ENCODE results near the gene IL27RA.

The IL27RA gene

DNA sequence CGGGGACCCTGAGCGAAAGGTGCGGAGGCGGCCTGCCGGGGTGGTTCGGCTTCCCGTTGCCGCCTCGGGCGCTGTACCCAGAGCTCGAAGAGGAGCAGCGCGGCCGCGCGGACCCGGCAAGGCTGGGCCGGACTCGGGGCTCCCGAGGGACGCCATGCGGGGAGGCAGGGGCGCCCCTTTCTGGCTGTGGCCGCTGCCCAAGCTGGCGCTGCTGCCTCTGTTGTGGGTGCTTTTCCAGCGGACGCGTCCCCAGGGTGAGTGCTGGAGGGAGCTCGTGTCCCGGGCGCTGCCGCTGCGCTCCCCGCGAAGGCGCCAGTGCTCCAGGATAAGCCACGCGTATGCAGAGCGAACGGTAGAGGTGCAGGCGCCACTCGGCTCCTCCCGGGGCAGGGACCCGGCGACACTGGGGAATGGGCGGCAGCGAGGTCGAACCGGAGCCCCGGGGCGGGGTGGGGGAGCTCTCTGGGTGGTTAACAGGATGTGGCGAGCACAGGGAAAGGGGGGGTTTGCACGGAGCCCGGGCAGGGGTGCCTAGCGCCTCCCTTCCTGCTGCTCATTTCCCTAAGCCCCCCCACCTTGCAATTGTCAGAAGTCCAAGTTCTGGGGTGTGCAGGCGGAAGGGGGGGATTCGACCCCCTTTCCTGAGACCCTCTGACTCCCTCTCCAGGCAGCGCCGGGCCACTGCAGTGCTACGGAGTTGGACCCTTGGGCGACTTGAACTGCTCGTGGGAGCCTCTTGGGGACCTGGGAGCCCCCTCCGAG, at the start of gene IL27RA:
Gene IL27RA, plus strand, starts transcription at position 44 of the 762 bp plus-strand sequence. Its CDS starts 111 bp downstream, at position 155.
- peak; percentile 60 for DNase-seq (ENCODE audit: low spot score)

GRCh38 chr19:13981988-13982501, 49.5 kb upstream of the IL27RA start:
- DNase-seq (ENCODE audit: low spot score) = no peak

DNA sequence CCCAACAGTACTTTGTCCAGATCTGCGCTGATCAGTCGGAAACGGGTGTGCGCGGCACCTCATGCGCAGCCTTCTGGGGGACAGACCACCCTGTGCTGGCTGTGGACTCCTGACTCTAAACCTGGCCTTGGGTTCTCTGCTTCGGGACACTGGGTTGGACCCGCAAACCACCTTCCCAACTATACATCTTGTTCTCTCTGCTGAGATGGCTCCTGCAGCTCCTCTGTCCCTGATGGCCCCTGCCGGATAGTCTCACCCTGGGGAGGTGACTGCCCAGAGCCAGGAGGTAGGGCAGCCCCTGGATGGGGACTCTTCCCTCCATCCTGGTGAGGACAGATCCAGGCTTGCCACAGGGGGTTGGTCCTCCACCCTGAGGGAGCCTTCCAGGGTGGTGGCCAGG, 48.8 kb upstream of the IL27RA start:
- DNase-seq (ENCODE audit: low spot score) = no peak

DNA sequence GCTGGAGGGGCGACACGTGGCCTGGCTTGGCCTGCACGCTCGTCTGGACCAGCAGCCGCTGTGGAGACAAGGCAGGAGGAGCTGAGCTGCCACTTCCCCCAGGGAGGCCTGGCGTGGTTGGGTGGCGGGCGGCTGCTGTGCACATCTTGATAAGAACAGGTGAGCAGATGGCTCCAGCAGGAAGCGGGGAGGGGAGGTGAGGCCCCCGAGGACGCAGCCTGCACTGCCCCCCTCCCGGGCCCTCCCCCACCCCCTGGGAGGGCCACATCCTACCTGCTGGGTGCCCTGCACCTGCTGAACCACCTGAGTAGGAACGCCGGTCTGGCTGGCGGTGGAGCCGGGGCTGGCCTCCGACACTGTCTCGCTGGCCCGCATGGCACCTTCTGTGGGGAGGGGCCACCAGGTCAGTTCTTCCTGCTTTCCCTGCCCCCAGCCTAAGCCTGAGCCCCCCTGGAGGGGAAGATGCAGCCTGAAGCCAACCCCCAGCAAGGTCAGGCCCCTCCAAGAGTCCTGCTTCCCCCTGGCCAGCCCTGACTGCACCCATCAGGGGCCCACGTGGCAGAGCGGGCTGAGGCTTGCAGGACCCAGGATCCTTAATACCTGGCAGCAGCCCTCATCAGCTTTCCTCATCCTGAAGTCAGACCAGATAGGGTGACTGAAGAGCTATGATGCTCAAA, 48.2 kb upstream of the IL27RA start:
- DNase-seq (ENCODE audit: low spot score) = peak; percentile 40

GRCh38 chr19:13984186-13984585, 47.4 kb upstream of the IL27RA start:
- no peak for DNase-seq (ENCODE audit: low spot score)

DNA sequence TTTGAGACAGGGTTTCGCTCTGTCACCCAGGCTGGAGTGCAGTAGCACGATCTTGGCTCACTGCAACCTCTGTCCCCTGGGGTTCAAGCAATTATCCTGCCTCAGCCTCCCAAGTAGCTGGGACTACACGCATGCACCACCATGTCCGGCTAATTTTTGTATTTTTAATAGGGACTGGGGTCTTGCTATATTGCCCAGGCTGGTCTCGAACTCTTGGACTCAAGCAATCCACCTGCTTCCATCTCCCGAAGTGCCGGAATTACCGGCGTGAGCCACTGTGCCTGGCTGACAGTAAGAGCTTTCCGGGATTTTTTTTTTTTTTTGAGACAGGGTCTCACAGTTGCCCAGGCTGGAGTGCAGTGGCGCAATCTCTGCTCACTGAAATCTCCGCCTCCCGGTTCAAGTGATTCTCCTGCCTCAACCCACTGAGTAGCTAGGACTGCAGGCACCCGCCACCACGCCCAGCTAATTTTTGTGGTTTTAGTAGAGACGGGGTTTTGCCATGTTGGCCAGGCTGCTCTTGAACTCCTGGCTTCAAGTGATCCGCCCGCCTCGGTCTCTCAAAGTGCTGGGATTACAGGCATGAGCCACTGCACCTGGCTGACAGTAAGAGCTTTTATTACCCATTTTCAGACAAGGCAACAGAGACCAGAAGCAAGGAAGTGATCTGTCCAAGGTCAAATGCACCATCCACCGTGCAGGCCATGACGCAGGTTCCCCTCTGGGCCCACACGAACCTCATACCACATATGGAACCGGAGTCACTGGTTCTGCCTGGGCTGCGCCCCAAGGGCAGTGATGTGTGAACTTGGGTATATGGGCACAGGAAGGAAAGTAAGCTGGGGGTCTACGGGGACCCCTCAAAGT, 46.5 kb upstream of the IL27RA start:
- DNase-seq (ENCODE audit: low spot score) = peak; percentile 56

DNA sequence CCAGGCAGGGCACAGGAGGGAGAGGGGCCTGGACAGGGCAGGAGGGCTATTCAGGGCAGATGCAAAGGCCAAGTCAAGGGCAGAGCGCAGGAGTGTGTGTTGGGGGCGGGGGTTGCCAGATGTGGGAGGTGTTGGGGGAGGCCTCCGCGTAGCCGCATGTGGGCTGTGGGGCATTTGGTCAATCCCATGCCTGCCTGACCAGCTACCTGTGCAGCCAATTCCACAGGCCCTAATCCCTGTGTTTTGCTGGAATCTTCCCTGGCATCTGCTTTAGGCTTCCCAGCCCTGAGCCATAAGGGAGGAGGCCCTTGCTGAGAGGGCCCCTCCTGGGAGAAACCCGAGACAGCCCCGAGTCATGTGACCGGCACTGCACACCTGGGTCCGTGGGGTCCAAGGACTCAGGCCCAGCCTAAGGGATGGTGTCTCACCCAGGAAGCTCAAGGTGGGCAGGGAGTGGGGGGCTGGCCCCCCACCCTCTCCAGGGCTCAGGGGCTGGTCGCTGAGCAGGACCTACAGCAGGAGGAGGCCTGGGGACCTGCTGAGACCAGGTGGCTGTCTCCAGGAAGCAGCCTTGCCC, 45.7 kb upstream of the IL27RA start:
- DNase-seq (ENCODE audit: low spot score) = peak; percentile 65

DNA sequence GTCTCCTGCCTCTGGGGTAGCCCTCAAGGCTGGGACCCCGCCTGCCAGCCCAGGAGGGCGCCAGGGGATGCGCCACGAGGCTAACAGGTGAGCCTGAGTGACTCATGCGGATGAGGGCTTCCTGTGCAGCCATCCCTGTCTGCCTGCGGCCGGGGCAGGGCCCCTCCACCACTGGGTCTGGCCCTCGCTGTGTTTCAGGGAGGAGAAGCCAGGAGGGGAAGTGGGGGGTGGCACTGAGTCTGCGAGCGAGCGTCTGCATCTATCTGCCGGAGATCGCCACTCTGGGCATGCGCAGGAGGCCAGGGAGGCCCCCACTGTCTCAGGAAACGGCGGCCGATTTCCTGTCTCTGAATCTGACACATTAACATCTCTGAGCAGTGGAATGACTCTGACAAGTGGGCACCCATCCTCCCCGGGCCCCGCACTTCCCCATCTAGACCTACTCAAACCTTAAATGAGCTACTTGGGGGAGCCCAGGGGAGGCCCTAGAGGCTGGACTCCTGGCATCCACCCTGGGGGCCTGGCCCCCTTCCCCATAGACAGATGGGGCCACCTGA, 45.1 kb upstream of the IL27RA start:
- DNase-seq (ENCODE audit: low spot score) = peak; percentile 98

DNA sequence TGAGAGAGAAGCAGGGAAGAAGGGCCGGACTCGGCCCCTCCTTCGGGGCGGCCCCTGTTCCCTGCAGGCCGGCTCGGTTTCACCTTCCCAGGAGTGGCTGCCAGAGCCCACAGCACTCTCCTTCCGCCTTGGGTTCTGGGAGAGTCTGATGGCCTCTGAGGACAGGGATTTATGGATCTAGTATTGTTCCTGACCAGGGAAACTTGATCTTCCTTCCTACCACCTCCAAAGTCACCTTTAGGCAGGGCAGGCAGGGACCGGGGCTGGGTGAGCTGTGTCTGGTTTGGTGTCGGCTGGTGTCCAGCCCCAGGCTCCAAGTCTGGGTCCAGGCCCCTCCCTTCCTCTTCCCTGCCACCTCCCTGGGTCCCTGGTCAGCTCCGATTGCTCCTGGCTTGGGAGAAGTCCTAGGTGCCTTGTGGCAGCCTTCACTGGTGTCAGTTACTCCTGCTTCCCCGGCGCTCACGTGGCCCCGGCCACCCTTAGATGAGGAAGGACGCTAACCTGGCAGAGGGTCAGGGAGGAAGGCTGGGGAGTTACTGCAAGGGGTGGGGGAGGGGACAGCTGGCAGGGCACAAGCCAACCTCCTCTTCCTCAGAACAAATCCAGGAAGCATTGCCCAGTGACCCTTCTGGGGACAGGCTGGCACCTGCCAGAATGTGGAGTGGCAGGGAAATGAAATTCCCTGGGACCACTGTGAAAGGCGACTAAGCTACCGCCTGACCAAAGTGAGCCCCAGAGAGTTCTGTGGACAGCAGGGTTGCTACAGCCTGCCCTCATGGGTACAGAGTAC, 44.3 kb upstream of the IL27RA start:
- DNase-seq (ENCODE audit: low spot score) = no peak

GRCh38 chr19:13989487-13989886, 42.1 kb upstream of the IL27RA start:
- DNase-seq (ENCODE audit: low spot score) = no peak

DNA sequence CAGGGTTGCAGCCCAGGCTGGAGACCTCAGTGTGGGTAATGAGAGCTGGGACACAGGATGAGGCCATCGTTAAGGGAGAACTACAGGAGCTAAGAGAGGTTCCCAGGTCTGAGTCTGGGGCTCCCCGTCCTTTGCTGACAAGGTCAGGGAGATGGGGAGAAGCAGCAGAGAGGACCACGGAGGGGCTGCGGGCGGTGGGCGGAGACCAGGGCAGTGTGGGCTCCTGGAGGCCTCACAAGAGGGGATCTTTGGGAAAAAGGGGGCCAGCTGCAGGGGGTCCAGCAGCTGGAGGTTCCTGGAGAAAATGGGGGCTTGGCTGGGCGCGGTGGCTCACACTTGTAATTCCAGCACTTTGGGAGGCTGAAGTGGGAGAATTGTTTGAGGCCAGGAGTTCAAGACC, 41.5 kb upstream of the IL27RA start:
- DNase-seq (ENCODE audit: low spot score) = no peak

- DNase-seq (ENCODE audit: low spot score) = no peak
Observed at GRCh38 chr19:13992025-13992424, 39.5 kb upstream of the IL27RA start.

DNA sequence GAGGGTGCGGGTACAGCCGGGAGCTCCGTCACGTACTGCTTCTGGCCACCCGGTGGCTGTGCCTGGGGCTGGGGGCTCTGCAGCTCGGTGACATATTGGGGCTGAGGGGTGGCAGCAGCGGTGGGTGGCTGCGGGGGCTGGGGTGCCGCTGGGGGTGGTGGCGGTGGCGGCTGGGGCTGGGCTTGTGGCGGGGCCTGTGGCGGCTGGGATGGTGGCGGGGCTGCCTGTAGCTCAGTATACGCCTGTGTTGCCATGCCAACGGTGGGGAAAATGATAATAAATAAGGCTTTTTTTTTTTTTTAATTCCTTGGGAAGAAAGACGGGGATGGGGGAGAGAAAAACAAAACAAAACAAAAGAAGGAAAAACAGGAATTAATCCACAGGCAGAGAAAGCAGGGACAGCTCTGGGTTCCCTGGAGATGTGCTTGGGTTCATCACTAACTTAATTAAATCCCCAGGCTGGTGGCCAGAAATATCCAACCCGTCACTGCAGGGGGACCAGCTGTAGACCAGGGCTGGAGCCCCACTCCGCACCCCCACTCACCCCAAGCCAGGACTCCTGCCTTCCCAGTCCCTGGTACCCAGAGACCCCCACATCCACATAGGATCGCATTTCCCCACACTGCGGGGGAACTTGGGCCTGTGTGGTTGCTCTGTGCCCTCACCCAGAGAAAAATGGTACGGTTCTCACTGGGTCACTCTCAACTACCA, 37.8 kb upstream of the IL27RA start:
- no peak for DNase-seq (ENCODE audit: low spot score)

GRCh38 chr19:13995017-13995728, 36.4 kb upstream of the IL27RA start:
- no peak for DNase-seq (ENCODE audit: low spot score)

DNA sequence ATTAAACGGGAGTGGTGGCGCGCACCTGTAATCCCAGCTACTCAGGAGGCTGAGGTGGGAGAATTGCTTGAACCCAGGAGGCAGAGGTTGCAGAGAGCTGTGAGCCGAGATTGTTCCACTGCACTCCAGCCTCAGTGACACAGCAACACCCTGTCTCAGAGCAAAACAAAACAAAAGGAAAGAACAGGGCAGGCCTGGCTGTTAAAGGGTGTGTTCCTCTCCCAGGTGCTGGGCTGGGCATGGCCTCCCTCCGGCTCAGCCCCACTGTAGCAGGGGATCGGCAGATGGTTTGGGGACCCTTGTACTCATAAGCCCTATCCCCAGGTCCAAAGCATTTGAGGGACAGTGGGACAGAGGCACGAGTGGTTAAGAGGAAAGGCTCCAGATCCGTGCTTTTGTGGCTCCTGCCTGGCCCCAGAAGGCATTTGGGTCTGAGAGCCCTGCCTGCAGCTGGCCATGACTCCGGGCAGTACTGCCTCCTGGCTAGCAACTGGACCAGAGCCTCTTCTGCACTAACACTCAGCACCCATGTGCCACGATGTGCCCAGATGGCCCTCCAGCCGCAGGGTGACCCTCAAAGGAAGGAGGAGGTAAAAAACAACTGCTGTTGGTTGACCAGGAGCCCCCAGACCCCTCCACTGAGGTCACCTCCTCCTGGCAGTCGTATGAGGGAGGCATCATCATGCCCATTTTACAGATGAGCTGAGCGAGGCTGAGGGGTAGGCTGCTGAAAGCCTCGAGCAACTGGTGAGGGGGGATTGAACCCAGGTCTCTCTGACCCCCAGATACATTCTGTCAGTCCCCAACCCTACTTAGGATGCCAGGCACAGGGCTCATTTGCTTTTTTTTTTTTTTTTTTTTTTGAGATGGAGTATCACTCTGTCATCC, 35.4 kb upstream of the IL27RA start:
- no peak for DNase-seq (ENCODE audit: low spot score)

DNA sequence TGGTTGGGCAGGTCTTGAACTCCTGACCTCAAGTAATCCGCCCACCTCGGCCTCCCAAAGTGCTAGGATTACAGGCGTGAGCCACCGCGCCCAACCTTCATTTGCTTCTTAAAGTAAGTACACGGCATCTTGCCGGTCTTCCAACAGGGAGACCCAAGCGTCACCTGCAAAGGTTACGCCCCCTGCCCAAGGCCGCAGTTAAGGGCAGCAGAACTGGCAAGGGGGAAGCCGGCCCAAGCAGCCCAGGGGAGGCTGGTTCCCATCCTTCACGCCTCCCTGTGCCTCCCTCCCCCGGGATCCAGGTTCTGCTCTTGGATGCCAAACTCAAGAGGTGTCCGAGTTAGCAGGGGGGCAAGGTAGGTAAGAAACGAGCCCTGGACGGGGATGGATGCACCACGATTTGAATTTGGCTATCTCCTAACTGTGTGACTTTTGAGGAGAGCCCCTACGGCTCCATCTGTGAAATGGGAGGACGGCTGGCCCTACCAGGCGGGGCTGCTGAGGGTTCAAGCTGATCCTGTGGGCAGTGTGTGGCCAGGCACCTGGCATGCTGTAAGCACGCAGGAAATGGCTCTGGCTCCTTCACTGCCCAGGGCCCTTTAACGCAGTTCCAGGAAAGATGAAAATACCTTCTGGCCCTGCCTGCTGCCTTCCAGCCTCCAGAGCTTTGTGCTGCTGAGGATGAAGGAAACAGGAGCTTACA, 34.5 kb upstream of the IL27RA start:
- no peak for DNase-seq (ENCODE audit: low spot score)

DNA sequence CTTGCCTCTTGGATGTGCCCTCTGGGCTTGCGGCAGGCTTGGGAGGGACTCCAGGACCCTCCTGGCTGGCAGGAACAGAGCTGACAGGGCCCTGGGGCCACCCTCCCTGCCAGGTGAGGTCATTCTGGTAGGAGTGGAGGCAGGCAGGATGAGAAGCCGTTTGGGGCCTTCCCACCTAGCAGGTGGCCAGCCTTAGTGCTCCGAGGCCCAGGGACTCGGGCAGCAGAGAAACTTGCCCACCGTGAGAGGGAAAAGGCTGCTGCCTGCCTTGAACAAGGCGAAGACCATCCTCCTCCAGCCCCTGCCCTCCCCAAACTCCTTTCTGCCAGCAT, 34.0 kb upstream of the IL27RA start:
- peak; percentile 1 for DNase-seq (ENCODE audit: low spot score)

GRCh38 chr19:13998426-13998825, 33.1 kb upstream of the IL27RA start:
- no peak for DNase-seq (ENCODE audit: low spot score)
